T-helper 1 cell treated with Interleukin-12 subunit alpha and Interleukin-12 subunit beta and Interleukin-4 antibody, amounts not matched to agents 30 ng/mL and 1 ng/mL, for 36 hours (primary cell): Measurements from ENCODE around the gene LIME1. TPM values are rescaled to one million over a fixed set of nuclear protein-coding genes. Genes with fewer than 3 reads are reported as not detected.

Experiments used
- intact Hi-C: fragments of 100-400 bp; cut with micrococcal nuclease; formaldehyde crosslinking; loops from one replicate; pipeline ENCODE4 v1.15.1; 2024
- total RNA-seq: library from RNA; stranded (reverse); gene quantifications from 2 replicates; pipeline ENCODE4 v1.2.3, GENCODE V29; 2022

Gene LIME1
- total RNA-seq, 1 donor from 2014 or later, result 73.8 TPM

- intact Hi-C loops, result no loop called here
Measured at GRCh38 chr20:63696628-63697356, 39.7 kb upstream of the LIME1 start, which contains the start of gene TNFRSF6B. Gene TNFRSF6B, plus strand, starts transcription at chr20:63696652. Its CDS starts 116 bp downstream, at chr20:63696768.

GRCh38 chr20:63697357-63697867 lies 39.1 kb upstream of the LIME1 start:
- intact Hi-C loops, result no loop called here

- intact Hi-C loops, result loop anchor here (1.0 kb wide), 1 partner anchor 9 kb away; the partner anchor contains the start of gene ARFRP1
Measured at GRCh38 chr20:63697868-63698545, 38.5 kb upstream of the LIME1 start.

- intact Hi-C loops, result loop anchor here (1.0 kb wide), 1 partner anchor 8 kb away; the partner anchor contains the start of gene ARFRP1
Measured at GRCh38 chr20:63698739-63699465, 37.6 kb upstream of the LIME1 start.

GRCh38 chr20:63699466-63700198 lies 36.8 kb upstream of the LIME1 start:
- intact Hi-C loops, result no loop called here

GRCh38 chr20:63700199-63701050 lies 36.0 kb upstream of the LIME1 start:
- intact Hi-C loops, result no loop called here

- intact Hi-C loops, result no loop called here
Measured at GRCh38 chr20:63701051-63701328, 35.5 kb upstream of the LIME1 start.

GRCh38 chr20:63701329-63702035 lies 35.0 kb upstream of the LIME1 start:
- intact Hi-C loops, result no loop called here

- intact Hi-C loops, result no loop called here
Measured at GRCh38 chr20:63702036-63702665, 34.3 kb upstream of the LIME1 start.

GRCh38 chr20:63702751-63703470 lies 33.6 kb upstream of the LIME1 start:
- intact Hi-C loops, result no loop called here

GRCh38 chr20:63703471-63703975 lies 32.9 kb upstream of the LIME1 start:
- intact Hi-C loops, result no loop called here

- intact Hi-C loops, result no loop called here
Measured at GRCh38 chr20:63703976-63704748, 32.3 kb upstream of the LIME1 start.

GRCh38 chr20:63704749-63705117 lies 31.7 kb upstream of the LIME1 start:
- intact Hi-C loops, result loop anchor here (5.0 kb wide), 1 partner anchor 358 kb away; the partner anchor contains the start of gene TCEA2

GRCh38 chr20:63705232-63706026 lies 31.0 kb upstream of the LIME1 start:
- intact Hi-C loops, result loop anchor here (2.0 to 5.0 kb wide), 4 partner anchors 25 to 357 kb away; partner anchors contain the start of genes PRPF6 and TCEA2

- intact Hi-C loops, result loop anchor here (2.0 to 5.0 kb wide), 4 partner anchors 25 to 356 kb away; partner anchors contain the start of genes PRPF6 and TCEA2
Measured at GRCh38 chr20:63706027-63706695, 30.3 kb upstream of the LIME1 start.
